ENCODE data around the gene FCHSD2. TPM values are rescaled to one million over a fixed set of nuclear protein-coding genes. Genes with fewer than 3 reads are reported as not detected.

The FCHSD2 gene
- total RNA-seq, 2 donors from 2014 or later = 12.1 to 20.9 TPM

DNA sequence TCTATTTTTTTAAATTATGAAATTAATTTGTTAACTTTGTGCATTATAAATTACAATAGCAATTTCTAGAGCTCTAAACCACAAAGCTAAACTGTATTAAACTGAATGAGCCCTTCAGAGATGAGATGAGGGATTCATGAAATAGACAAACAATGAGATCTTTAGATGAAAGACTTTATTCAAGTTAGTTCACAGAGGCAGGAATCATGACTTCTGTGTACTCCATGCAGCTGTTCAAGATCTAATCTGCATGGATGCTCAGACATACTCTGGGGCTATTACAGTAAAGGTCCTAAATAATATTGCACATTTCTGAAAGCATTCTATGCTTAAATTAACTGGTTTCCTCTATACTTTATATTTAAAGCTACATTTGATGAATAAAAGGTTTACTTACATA is 122.7 kb downstream of the FCHSD2 start:
- Histone ChIP-seq H3K9ac (ENCODE audit: low read depth in 2 of 2, low read length in 2 of 2) (no peak overlapping the region), H3K36me3 (no peaks in the 10 kb centered on the region), H3K27ac (no peak overlapping the region), H3K4me3 (no peak overlapping the region), H3K4me1 (no peaks in the 10 kb centered on the region), H3K27me3 (no peaks in the 10 kb centered on the region), H3K9me3 (no peaks in the 10 kb centered on the region)
- TF ChIP-seq, protein P1, sequence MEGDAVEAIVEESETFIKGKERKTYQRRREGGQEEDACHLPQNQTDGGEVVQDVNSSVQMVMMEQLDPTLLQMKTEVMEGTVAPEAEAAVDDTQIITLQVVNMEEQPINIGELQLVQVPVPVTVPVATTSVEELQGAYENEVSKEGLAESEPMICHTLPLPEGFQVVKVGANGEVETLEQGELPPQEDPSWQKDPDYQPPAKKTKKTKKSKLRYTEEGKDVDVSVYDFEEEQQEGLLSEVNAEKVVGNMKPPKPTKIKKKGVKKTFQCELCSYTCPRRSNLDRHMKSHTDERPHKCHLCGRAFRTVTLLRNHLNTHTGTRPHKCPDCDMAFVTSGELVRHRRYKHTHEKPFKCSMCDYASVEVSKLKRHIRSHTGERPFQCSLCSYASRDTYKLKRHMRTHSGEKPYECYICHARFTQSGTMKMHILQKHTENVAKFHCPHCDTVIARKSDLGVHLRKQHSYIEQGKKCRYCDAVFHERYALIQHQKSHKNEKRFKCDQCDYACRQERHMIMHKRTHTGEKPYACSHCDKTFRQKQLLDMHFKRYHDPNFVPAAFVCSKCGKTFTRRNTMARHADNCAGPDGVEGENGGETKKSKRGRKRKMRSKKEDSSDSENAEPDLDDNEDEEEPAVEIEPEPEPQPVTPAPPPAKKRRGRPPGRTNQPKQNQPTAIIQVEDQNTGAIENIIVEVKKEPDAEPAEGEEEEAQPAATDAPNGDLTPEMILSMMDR (IDR thresholded peaks at IDR 0.05) = no peak
- DNase-seq = no peak
- intact Hi-C loops (cut with DNase I) = no loop called here

DNA sequence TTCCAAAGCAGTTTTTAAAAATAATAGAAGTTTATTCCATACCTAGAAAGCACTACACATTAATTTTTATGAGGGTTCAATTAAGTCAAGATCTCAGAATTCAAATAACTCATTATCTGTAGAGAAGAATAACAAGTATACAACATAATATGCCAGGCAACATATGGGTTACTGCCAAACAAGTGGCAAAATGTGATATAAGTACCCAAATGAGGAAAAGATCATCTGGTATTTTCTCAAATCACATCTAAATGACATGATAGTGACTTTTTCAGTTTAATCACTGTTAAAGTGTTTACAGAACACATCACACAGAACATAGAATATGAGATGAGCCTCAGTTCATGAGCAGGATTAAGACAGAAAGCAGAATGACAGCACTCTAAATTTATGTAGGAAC is 123.3 kb downstream of the FCHSD2 start:
- H3K9ac ChIP-seq (ENCODE audit: low read depth in 2 of 2, low read length in 2 of 2) = no peak overlapping the region
- no peaks in the 10 kb centered on the region for H3K36me3 ChIP-seq
- no peaks in the 10 kb centered on the region for H3K27me3 ChIP-seq
- no peak for DNase-seq
- intact Hi-C loops (cut with DNase I) = no loop called here
- no peaks in the 10 kb centered on the region for H3K4me1 ChIP-seq
- TF ChIP-seq, protein P1 (IDR thresholded peaks at IDR 0.05) = no peak
- no peaks in the 10 kb centered on the region for H3K9me3 ChIP-seq
- no peak overlapping the region for H3K4me3 ChIP-seq
- no peak overlapping the region for H3K27ac ChIP-seq

GRCh38 chr11:73017024-73017751 is 124.9 kb downstream of the FCHSD2 start:
- Histone ChIP-seq H3K4me3 (no peak overlapping the region), H3K27me3 (no peaks in the 10 kb centered on the region), H3K9me3 (no peaks in the 10 kb centered on the region), H3K9ac (ENCODE audit: low read depth in 2 of 2, low read length in 2 of 2) (no peak overlapping the region), H3K4me1 (no peaks in the 10 kb centered on the region), H3K27ac (no peak overlapping the region), H3K36me3 (no peaks in the 10 kb centered on the region)
- no peak for DNase-seq
- intact Hi-C loops (cut with DNase I) = no loop called here
- TF ChIP-seq, protein P1 (IDR thresholded peaks at IDR 0.05) = no peak

GRCh38 chr11:73013021-73013420 is 129.1 kb downstream of the FCHSD2 start:
- no peak overlapping the region for H3K9ac ChIP-seq (ENCODE audit: low read depth in 2 of 2, low read length in 2 of 2)
- H3K4me1 ChIP-seq = no peaks in the 10 kb centered on the region
- no peaks in the 10 kb centered on the region for H3K36me3 ChIP-seq
- no peaks in the 10 kb centered on the region for H3K27me3 ChIP-seq
- no peaks in the 10 kb centered on the region for H3K9me3 ChIP-seq
- no peak overlapping the region for H3K27ac ChIP-seq
- intact Hi-C loops (cut with DNase I) = no loop called here
- TF ChIP-seq, protein P1 (IDR thresholded peaks at IDR 0.05) = no peak
- no peak for DNase-seq
- H3K4me3 ChIP-seq = no peak overlapping the region

- TF ChIP-seq, protein P1 (IDR thresholded peaks at IDR 0.05) = no peak
- Histone ChIP-seq H3K4me3 (no peak overlapping the region), H3K27ac (no peak overlapping the region), H3K9ac (ENCODE audit: low read depth in 2 of 2, low read length in 2 of 2) (no peak overlapping the region), H3K4me1 (no peaks in the 10 kb centered on the region), H3K9me3 (no peaks in the 10 kb centered on the region), H3K36me3 (no peaks in the 10 kb centered on the region), H3K27me3 (no peaks in the 10 kb centered on the region)
- intact Hi-C loops (cut with DNase I) = no loop called here
- no peak for DNase-seq
Measured at GRCh38 chr11:73012121-73012863, 129.8 kb downstream of the FCHSD2 start.

Measured in colonic mucosa (tissue), 4 donors.